Stimulated activated CD4-positive, alpha-beta T cell treated with anti-CD3 and anti-CD28 coated beads, Interleukin-4, amount 100 ng/mL, for 1 hour (primary cell): Measurements from ENCODE around the gene STK24.

Experiments
- DNase-seq: peaks from one replicate; pipeline ENCODE4 v3.0.0-alpha.2; 2020

STK24 gene

DNA sequence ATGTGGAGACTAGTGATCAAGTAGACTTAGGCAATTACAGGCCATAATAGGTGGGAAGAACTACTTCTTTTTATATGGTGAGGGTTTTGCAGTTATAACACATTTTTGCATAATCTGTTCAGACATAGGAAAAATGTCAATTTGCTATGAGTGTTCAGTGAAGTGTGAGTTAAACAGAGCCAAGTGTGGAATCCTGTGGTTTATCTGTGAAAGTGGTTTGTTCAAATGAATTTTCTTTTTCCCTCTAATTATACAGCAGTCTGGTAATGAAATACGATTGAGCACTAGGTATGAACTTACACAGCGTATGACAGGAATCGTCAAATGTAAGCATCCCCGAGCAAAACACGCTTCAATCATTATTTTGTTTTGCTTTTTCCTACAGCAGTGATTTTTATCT is 178.3 kb downstream of the STK24 start:
- DNase-seq = no peak

GRCh38 chr13:98397861-98398260 is 179.0 kb downstream of the STK24 start:
- DNase-seq = no peak

GRCh38 chr13:98397221-98397620 is 179.7 kb downstream of the STK24 start:
- no peak for DNase-seq

GRCh38 chr13:98396071-98396710 is 180.7 kb downstream of the STK24 start:
- no peak for DNase-seq
